ENCODE results near the gene CATSPERE. TPM values are rescaled to one million over a fixed set of nuclear protein-coding genes. Genes with fewer than 3 reads are reported as not detected.
"Not testable (repeated sequence)": the region's sequence is repeated elsewhere in the genome, so short reads cannot be mapped to it uniquely, and the experiment has no call there.

CATSPERE gene
- total RNA-seq, 1 donor from 2014 or later, result 1.1 TPM

- TF ChIP-seq CTCF (IDR thresholded peaks at IDR 0.05; ENCODE audit: unreplicated experiment), result no peak
- no peak for DNase-seq (ENCODE audit: low spot score)
- Mint-ChIP-seq H3K27ac (ENCODE audit: unreplicated experiment) (no peak overlapping the region), H3K4me3 (ENCODE audit: unreplicated experiment) (no peak overlapping the region), H3K9me3 (ENCODE audit: unreplicated experiment) (no peaks in the 10 kb centered on the region), H3K27me3 (ENCODE audit: unreplicated experiment) (peaks cover 2% of the 10 kb centered on the region), H3K4me1 (ENCODE audit: unreplicated experiment) (no peaks in the 10 kb centered on the region), H3K36me3 (ENCODE audit: low read depth, unreplicated experiment) (peaks cover 2% of the 10 kb centered on the region)
Observed at GRCh38 chr1:244496186-244496585, 35.1 kb downstream of the CATSPERE start.

GRCh38 chr1:244497805-244498204 is 36.7 kb downstream of the CATSPERE start:
- no peaks in the 10 kb centered on the region for H3K9me3 Mint-ChIP-seq (ENCODE audit: unreplicated experiment)
- H3K27ac Mint-ChIP-seq (ENCODE audit: unreplicated experiment), result no peak overlapping the region
- peaks cover 2% of the 10 kb centered on the region for H3K36me3 Mint-ChIP-seq (ENCODE audit: low read depth, unreplicated experiment)
- DNase-seq (ENCODE audit: low spot score), result no peak
- peaks cover 4% of the 10 kb centered on the region for H3K4me1 Mint-ChIP-seq (ENCODE audit: unreplicated experiment)
- H3K27me3 Mint-ChIP-seq (ENCODE audit: unreplicated experiment), result peaks cover 2% of the 10 kb centered on the region
- no peak for TF ChIP-seq CTCF (IDR thresholded peaks at IDR 0.05; ENCODE audit: unreplicated experiment)
- H3K4me3 Mint-ChIP-seq (ENCODE audit: unreplicated experiment), result no peak overlapping the region

- not testable (repeated sequence) for H3K9me3 Mint-ChIP-seq (ENCODE audit: unreplicated experiment); H3K4me3 Mint-ChIP-seq (ENCODE audit: unreplicated experiment); H3K27ac Mint-ChIP-seq (ENCODE audit: unreplicated experiment); H3K36me3 Mint-ChIP-seq (ENCODE audit: low read depth, unreplicated experiment); H3K4me1 Mint-ChIP-seq (ENCODE audit: unreplicated experiment); H3K27me3 Mint-ChIP-seq (ENCODE audit: unreplicated experiment); DNase-seq (ENCODE audit: low spot score)
Observed at GRCh38 chr1:244499484-244499883, 38.4 kb downstream of the CATSPERE start.

GRCh38 chr1:244500515-244500914 is 39.4 kb downstream of the CATSPERE start:
- not testable (repeated sequence) for DNase-seq (ENCODE audit: low spot score); H3K36me3 Mint-ChIP-seq (ENCODE audit: low read depth, unreplicated experiment); H3K27me3 Mint-ChIP-seq (ENCODE audit: unreplicated experiment); H3K4me1 Mint-ChIP-seq (ENCODE audit: unreplicated experiment); H3K9me3 Mint-ChIP-seq (ENCODE audit: unreplicated experiment); H3K27ac Mint-ChIP-seq (ENCODE audit: unreplicated experiment); H3K4me3 Mint-ChIP-seq (ENCODE audit: unreplicated experiment)

- Mint-ChIP-seq H3K4me3 (ENCODE audit: unreplicated experiment) (no peak overlapping the region), H3K27me3 (ENCODE audit: unreplicated experiment) (peaks cover 2% of the 10 kb centered on the region), H3K9me3 (ENCODE audit: unreplicated experiment) (no peaks in the 10 kb centered on the region), H3K36me3 (ENCODE audit: low read depth, unreplicated experiment) (peaks cover 2% of the 10 kb centered on the region), H3K27ac (ENCODE audit: unreplicated experiment) (no peak overlapping the region), H3K4me1 (ENCODE audit: unreplicated experiment) (peaks cover 4% of the 10 kb centered on the region)
- no peak for TF ChIP-seq CTCF (IDR thresholded peaks at IDR 0.05; ENCODE audit: unreplicated experiment)
- no peak for DNase-seq (ENCODE audit: low spot score)
Observed at GRCh38 chr1:244502630-244503029, 41.6 kb downstream of the CATSPERE start.

GRCh38 chr1:244513493-244513892 is 52.4 kb downstream of the CATSPERE start:
- Mint-ChIP-seq H3K27me3 (ENCODE audit: unreplicated experiment) (peaks cover 2% of the 10 kb centered on the region), H3K9me3 (ENCODE audit: unreplicated experiment) (no peaks in the 10 kb centered on the region), H3K27ac (ENCODE audit: unreplicated experiment) (no peak overlapping the region), H3K4me3 (ENCODE audit: unreplicated experiment) (no peak overlapping the region), H3K36me3 (ENCODE audit: low read depth, unreplicated experiment) (no peaks in the 10 kb centered on the region), H3K4me1 (ENCODE audit: unreplicated experiment) (no peaks in the 10 kb centered on the region)
- TF ChIP-seq CTCF (IDR thresholded peaks at IDR 0.05; ENCODE audit: unreplicated experiment), result no peak
- DNase-seq (ENCODE audit: low spot score), result no peak

All from endothelial cell (in vitro differentiated cells).